ENCODE results near the gene COBL. TPM values are rescaled to one million over a fixed set of nuclear protein-coding genes. Genes with fewer than 3 reads are reported as not detected.
A peak's percentile ranks its signal among the peaks of the same experiment; 100 is the strongest.

COBL gene
- total RNA-seq, 1 experiment from 2014 or later: 52.3 TPM

DNA sequence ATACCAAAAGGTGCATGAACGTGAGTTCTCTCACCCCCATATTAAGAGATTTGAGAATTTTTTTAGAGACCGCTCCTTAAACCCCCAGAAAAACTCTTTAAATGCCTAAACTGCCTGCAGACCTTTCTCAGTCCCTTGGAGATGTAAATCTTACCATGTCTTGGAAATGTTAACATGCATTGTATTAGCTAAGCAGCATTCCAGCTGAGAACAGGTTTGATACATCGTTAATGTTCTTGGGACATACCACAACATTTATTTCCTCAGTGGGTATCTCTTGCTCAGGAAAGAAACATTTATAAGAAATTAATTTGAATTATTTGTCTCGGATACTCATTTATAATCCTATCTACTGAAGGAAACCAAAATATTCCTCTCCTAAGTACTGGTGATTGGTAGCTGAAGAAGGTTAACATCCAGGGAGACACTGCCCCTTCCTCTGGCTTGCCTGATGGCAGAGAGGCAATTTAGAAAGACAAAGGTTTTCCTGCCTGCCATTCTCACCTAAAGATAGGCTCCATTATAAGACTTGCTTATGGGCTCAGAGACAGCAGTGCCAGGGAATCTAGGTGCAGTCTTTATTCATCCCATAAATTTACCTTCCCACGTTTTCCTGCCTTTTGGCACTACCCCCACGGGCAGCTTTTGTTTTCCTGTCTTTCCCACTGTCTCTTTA, 141.2 kb downstream of the COBL start:
- H3K56ac ChIP-seq (ENCODE audit: insufficient read length, low read depth, low read length): no peak overlapping the region
- no peak overlapping the region for H2BK12ac ChIP-seq (ENCODE audit: insufficient read length, low read depth, low read length)
- no peak overlapping the region; the same call in 1 of the 2 replicates for H3K14ac ChIP-seq (ENCODE audit: insufficient read depth, low read length)
- no peak overlapping the region for H2AFZ ChIP-seq (ENCODE audit: low read length)
- no peak overlapping the region for H2BK120ac ChIP-seq (ENCODE audit: low read depth, low read length, poor library complexity, severe bottlenecking)
- H3K27ac ChIP-seq (ENCODE audit: insufficient read length, low read depth, low read length): peak overlapping the region; percentile 92
- H3K18ac ChIP-seq (ENCODE audit: insufficient read length, low read depth, low read length): no peak overlapping the region
- H3K9ac ChIP-seq (ENCODE audit: extremely low read depth, insufficient read length, low read length): no peak overlapping the region
- H3K27ac Mint-ChIP-seq: peak overlapping the region; percentile 74 to 97 (median 94)
- TF ChIP-seq, protein P1, sequence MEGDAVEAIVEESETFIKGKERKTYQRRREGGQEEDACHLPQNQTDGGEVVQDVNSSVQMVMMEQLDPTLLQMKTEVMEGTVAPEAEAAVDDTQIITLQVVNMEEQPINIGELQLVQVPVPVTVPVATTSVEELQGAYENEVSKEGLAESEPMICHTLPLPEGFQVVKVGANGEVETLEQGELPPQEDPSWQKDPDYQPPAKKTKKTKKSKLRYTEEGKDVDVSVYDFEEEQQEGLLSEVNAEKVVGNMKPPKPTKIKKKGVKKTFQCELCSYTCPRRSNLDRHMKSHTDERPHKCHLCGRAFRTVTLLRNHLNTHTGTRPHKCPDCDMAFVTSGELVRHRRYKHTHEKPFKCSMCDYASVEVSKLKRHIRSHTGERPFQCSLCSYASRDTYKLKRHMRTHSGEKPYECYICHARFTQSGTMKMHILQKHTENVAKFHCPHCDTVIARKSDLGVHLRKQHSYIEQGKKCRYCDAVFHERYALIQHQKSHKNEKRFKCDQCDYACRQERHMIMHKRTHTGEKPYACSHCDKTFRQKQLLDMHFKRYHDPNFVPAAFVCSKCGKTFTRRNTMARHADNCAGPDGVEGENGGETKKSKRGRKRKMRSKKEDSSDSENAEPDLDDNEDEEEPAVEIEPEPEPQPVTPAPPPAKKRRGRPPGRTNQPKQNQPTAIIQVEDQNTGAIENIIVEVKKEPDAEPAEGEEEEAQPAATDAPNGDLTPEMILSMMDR (conservative IDR thresholded peaks at IDR 0.05): no peak
- H3K27me3 ChIP-seq (ENCODE audit: insufficient read depth, low read length): no peaks in the 10 kb centered on the region
- H3K23ac ChIP-seq (ENCODE audit: insufficient read length, low read depth, low read length): no peak overlapping the region
- H3K9me3 Mint-ChIP-seq: no peaks in the 10 kb centered on the region; a peak in 1 of 5 replicates
- H2BK15ac ChIP-seq (ENCODE audit: low read depth, low read length): no peak overlapping the region
- H2BK20ac ChIP-seq (ENCODE audit: low read depth, low read length, poor library complexity, severe bottlenecking): no peak overlapping the region
- WGBS (ENCODE audit: extremely low coverage, insufficient read length, low lambda C conversion rate): no CpG with 5 or more reads among the region's 6 CpGs
- H3K79me1 ChIP-seq (ENCODE audit: insufficient read depth, low read depth, low read length, poor library complexity, severe bottlenecking): no peaks in the 10 kb centered on the region
- no peaks in the 10 kb centered on the region for H3K79me2 ChIP-seq (ENCODE audit: insufficient read depth, low read length)
- peak; percentile 67 for DNase-seq
- H3K4me1 Mint-ChIP-seq: peaks cover 36 to 41% of the 10 kb centered on the region in 2 experiments
- no peaks in the 10 kb centered on the region; the same call in 1 of the 2 replicates for H3K27me3 Mint-ChIP-seq (ENCODE audit: low read depth)
- H3K23me2 ChIP-seq (ENCODE audit: insufficient read length, low read depth, low read length, poor library complexity, severe bottlenecking): no peaks in the 10 kb centered on the region
- H4K20me1 ChIP-seq (ENCODE audit: control insufficient read depth, insufficient read depth, insufficient read length): no peaks in the 10 kb centered on the region
- H4K91ac ChIP-seq (ENCODE audit: insufficient read length, low read depth, low read length): no peak overlapping the region
- H4K5ac ChIP-seq (ENCODE audit: insufficient read length, low read depth, low read length): no peak overlapping the region
- no peak overlapping the region for H2BK5ac ChIP-seq (ENCODE audit: insufficient read length, low read length)
- H4K8ac ChIP-seq (replicated peaks; ENCODE audit: insufficient read length, low read depth, low read length): no peak overlapping the region
- no peak overlapping the region for H3T11ph ChIP-seq (ENCODE audit: low read length)
- H3K4me3 Mint-ChIP-seq: peak overlapping the region; percentile 6 to 36; a peak in 3 of 5 replicates
- H3K9me3 ChIP-seq (ENCODE audit: control insufficient read depth, low read depth, low read length): no peaks in the 10 kb centered on the region
- peaks cover 11% of the 10 kb centered on the region; the same call in 1 of the 2 replicates for H3K4me1 ChIP-seq (ENCODE audit: insufficient read depth, low read length)
- no peak overlapping the region for H3K4ac ChIP-seq (ENCODE audit: low read depth, low read length)
- peak overlapping the region; percentile 17 for H2AK5ac ChIP-seq (ENCODE audit: insufficient read length, low read length)
- peaks cover 0 to 2% (median 0%) of the 10 kb centered on the region in 3 experiments; a peak in 2 of 7 replicates for H3K36me3 Mint-ChIP-seq (ENCODE audit: insufficient read depth in 1 of 3, low read depth in 3 of 3)
- H3K4me2 ChIP-seq (ENCODE audit: insufficient read depth, insufficient read length, low read length): peak overlapping the region; percentile 38

All from H9 (cell line).